HCT116 (cell line): ENCODE data around the gene DTD1. TPM values are rescaled to one million over a fixed set of nuclear protein-coding genes. Genes with fewer than 3 reads are reported as not detected.

Experiments
- ATAC-seq: fragments of 200-7000 bp; cut with Tn5 transposase; 2 replicates; pipeline ENCODE4 v1.9.1; 2020; ENCODE audit warnings: mild to moderate bottlenecking, moderate library complexity
- BruUV-seq: library from RNA; stranded (reverse); fragments of 400-500 nt; replicated peaks from 2 replicates; lab custom pipeline; 2021; lab: Mats Ljungman, UMichigan
- CTCF ChIA-PET: fragments of 300-600 bp; sonication (Branson Sonifier 250); formaldehyde crosslinking; loops from one replicate; lab custom pipeline; 2021; ENCODE audit warnings: antibody characterized with exemption; lab: Charles Lee
- POLR2A ChIA-PET: fragments of 300-600, 350-600 bp; sonication (Branson Sonifier 250); formaldehyde crosslinking; loops from one replicate; lab custom pipeline; 2021; ENCODE audit warnings: antibody characterized with exemption; lab: Charles Lee
- RAD21 ChIA-PET, 2 experiments: fragments of 300-600 bp; sonication (Branson Sonifier 250); formaldehyde crosslinking; loops; one replicate each; lab custom pipeline; 2023; ENCODE audit warnings: low total read pairs in 2 of 2; ENCODE audit not compliant: uncharacterized antibody in 2 of 2, unreplicated experiment in 2 of 2, low non-redundant PET in 1 of 2; lab: Charles Lee
- DNase-seq: peaks from one replicate; pipeline ENCODE4 v3.0.0-alpha.2; 2010; ENCODE audit warnings: low read depth, low spot score
- H2AFZ ChIP-seq: fragments of 200-600 bp; shearing (Covaris generic), sonication (generic); 2 replicates; pipeline ENCODE4 v1.6.1; 2017; ENCODE audit warnings: low read depth, mixed run types, mixed read lengths, antibody characterized with exemption, low read length; ENCODE audit not compliant: poor library complexity, severe bottlenecking
- H3K27ac ChIP-seq: 2 replicates; pipeline ENCODE4 v1.5.1; 2012; ENCODE audit warnings: low read depth, low read length
- H3K27me3 ChIP-seq: fragments of 200-600 bp; sonication (generic); 2 replicates; pipeline ENCODE4 v1.6.1; 2016; ENCODE audit warnings: mixed run types, low read length, mixed read lengths; ENCODE audit not compliant: insufficient read depth
- H3K36me3 ChIP-seq, 2 experiments: fragments of 200-500 bp in 1 of 2; fragments of 200-600 bp in 1 of 2; sonication (Bioruptor generic) in 1 of 2; sonication (generic) in 1 of 2; 2 replicates each; pipeline versions ENCODE4 v1.5.1 to v1.6.1; 2014 to 2016; ENCODE audit warnings: low read length in 2 of 2, inconsistent platforms in 1 of 2, mixed read lengths in 1 of 2, mixed run types in 1 of 2; ENCODE audit not compliant: insufficient read depth in 2 of 2, control insufficient read depth in 1 of 2
- H3K4me1 ChIP-seq, 2 experiments: fragments of 200-600 bp in 1 of 2; sonication (generic) in 1 of 2; 2 replicates each; pipeline versions ENCODE4 v1.5.1 to v1.6.1; 2012 to 2017; ENCODE audit warnings: low read length in 2 of 2, inconsistent platforms in 1 of 2, mild to moderate bottlenecking in 1 of 2, mixed read lengths in 1 of 2, mixed run types in 1 of 2, moderate library complexity in 1 of 2; ENCODE audit not compliant: insufficient read depth in 2 of 2, control insufficient read depth in 1 of 2
- H3K4me2 ChIP-seq: fragments of 200-600 bp; sonication (generic); 2 replicates; pipeline ENCODE4 v1.6.1; 2017; ENCODE audit warnings: mixed run types, low read length, mixed read lengths
- H3K4me3 ChIP-seq, 2 experiments: fragments of 200-600 bp in 1 of 2; sonication (generic) in 1 of 2; replicated peaks in 1 of 2; 2 replicates each; pipeline ENCODE4 v1.5.1; 2011 to 2016; ENCODE audit warnings: low read length in 2 of 2, control low read depth in 1 of 2, low read depth in 1 of 2, mild to moderate bottlenecking in 1 of 2, mixed read lengths in 1 of 2, mixed run types in 1 of 2
- H3K79me2 ChIP-seq: fragments of 200-600 bp; sonication (generic); 2 replicates; pipeline ENCODE4 v1.6.1; 2017; ENCODE audit warnings: mild to moderate bottlenecking, mixed run types, low read length, moderate library complexity, mixed read lengths; ENCODE audit not compliant: insufficient read depth
- H3K9ac ChIP-seq: fragments of 200-600 bp; sonication (generic); 2 replicates; pipeline ENCODE4 v1.6.1; 2016; ENCODE audit warnings: low read length, mixed read lengths
- H3K9me2 ChIP-seq: fragments of 200-600 bp; sonication (generic), shearing (Covaris generic); 2 replicates; pipeline ENCODE4 v1.6.1; 2017; ENCODE audit warnings: mixed run types, mild to moderate bottlenecking, moderate library complexity; ENCODE audit not compliant: insufficient read depth
- H3K9me3 ChIP-seq, 2 experiments: fragments of 200-500 bp in 1 of 2; fragments of 200-600 bp in 1 of 2; sonication (Bioruptor generic) in 1 of 2; sonication (generic) in 1 of 2; 2 replicates each; pipeline ENCODE4 v1.6.1; 2014 to 2017; ENCODE audit warnings: low read length in 2 of 2, mixed read lengths in 2 of 2, inconsistent platforms in 1 of 2, low read depth in 1 of 2, mild to moderate bottlenecking in 1 of 2, mixed run types in 1 of 2, moderate library complexity in 1 of 2; ENCODE audit not compliant: control insufficient read depth in 1 of 2, insufficient read depth in 1 of 2
- H4K20me1 ChIP-seq: fragments of 200-600 bp; sonication (generic), shearing (Covaris generic); 2 replicates; pipeline ENCODE4 v1.6.1; 2017; ENCODE audit warnings: mixed run types, mild to moderate bottlenecking, moderate library complexity; ENCODE audit not compliant: insufficient read depth
- EZH2 ChIP-seq: fragments of 200-600 bp; sonication (generic); IDR thresholded peaks from 2 replicates; pipeline ENCODE4 v1.6.1; 2017; ENCODE audit warnings: antibody characterized with exemption, mixed run types
- EZH2phosphoT487 ChIP-seq: fragments of 200-600 bp; IDR thresholded peaks from 2 replicates; pipeline ENCODE4 v1.6.1; 2018; ENCODE audit warnings: antibody characterized with exemption, borderline replicate concordance
- FOSL1 ChIP-seq: IDR thresholded peaks from 2 replicates; pipeline ENCODE4 v1.6.1; 2012; ENCODE audit warnings: low read depth
- JUND ChIP-seq: IDR thresholded peaks from 2 replicates; pipeline ENCODE4 v1.6.1; 2012
- POLR2A ChIP-seq: IDR thresholded peaks from 2 replicates; pipeline ENCODE4 v1.7.0; 2011; ENCODE audit warnings: borderline replicate concordance; ENCODE audit not compliant: insufficient read depth, insufficient read length; ENCODE audit errors: extremely low read depth
- SIN3A ChIP-seq: IDR thresholded peaks from 2 replicates; pipeline ENCODE4 v1.6.1; 2012; ENCODE audit warnings: low read depth
- SRF ChIP-seq: IDR thresholded peaks from 2 replicates; pipeline ENCODE4 v1.6.1; 2012; ENCODE audit warnings: low read depth
- ZFX ChIP-seq: fragments of 450-650 bp; IDR thresholded peaks from 2 replicates; pipeline ENCODE4 v1.6.1; 2017
- ZNF274 ChIP-seq: fragments of 200-500 bp; sonication (Bioruptor generic); IDR thresholded peaks from 2 replicates; pipeline ENCODE4 v1.6.1; 2014; ENCODE audit warnings: mild to moderate bottlenecking, low read depth, low read length, inconsistent platforms
- intact Hi-C: fragments of 100-400 bp; cut with micrococcal nuclease; formaldehyde crosslinking; loops from 2 replicates; pipeline ENCODE4 v1.10.0; 2022
- total RNA-seq: library from RNA; stranded (reverse); gene quantifications from one replicate; pipeline ENCODE4 v1.2.1, GENCODE V29; 2021; ENCODE audit not compliant: unreplicated experiment
- TF ChIP-seq, protein P1 (sequence below): IDR thresholded peaks from 2 replicates; pipeline ENCODE4 v1.6.1; 2012; ENCODE audit warnings: low read depth
- TF ChIP-seq, protein P2 (sequence below): IDR thresholded peaks from 2 replicates; pipeline ENCODE4 v1.6.1; 2012
- TF ChIP-seq, protein P3 (sequence below): IDR thresholded peaks from 2 replicates; pipeline ENCODE4 v1.6.1; 2011; ENCODE audit warnings: mild to moderate bottlenecking, low read length, moderate library complexity; ENCODE audit not compliant: insufficient replicate concordance; ENCODE audit errors: extremely low read depth

DTD1 gene
- total RNA-seq, 1 experiment from 2014 or later: 54.5 TPM

DNA sequence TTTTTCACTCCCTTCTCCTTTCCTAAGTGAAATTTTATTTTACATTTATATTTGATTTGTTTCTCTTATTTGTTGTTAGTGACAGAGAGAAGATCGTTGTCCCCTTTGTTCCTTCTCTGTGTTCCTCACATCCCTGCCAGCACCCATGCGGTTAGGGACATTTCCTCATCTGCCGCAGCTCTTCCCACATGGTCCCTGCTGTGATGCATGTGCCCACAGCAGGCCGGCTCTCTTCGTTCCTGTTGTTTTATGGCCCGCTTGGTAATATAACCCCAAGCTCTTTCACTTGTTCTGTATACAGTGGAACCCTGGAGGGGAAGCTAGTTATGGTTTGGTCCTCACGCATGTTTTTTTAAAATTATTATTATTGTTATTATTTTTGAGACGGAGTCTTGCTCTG is 23.6 kb downstream of the DTD1 start:
- Histone ChIP-seq H3K79me2 (no peaks in the 10 kb centered on the region), H4K20me1 (no peaks in the 10 kb centered on the region), H3K4me3 (no peak overlapping the region), H2AFZ (no peak overlapping the region), H3K36me3 (no peaks in the 10 kb centered on the region; a peak in 1 of 4 replicates), H3K27ac (no peak overlapping the region), H3K9me3 (no peaks in the 10 kb centered on the region), H3K27me3 (no peaks in the 10 kb centered on the region), H3K9me2 (no peaks in the 10 kb centered on the region), H3K4me1 (no peaks in the 10 kb centered on the region), H3K9ac (no peak overlapping the region), H3K4me2 (no peak overlapping the region)
- no peak for TF ChIP-seq EZH2
- no peak for TF ChIP-seq JUND
- no peak for TF ChIP-seq ZFX
- TF ChIP-seq, protein P1, sequence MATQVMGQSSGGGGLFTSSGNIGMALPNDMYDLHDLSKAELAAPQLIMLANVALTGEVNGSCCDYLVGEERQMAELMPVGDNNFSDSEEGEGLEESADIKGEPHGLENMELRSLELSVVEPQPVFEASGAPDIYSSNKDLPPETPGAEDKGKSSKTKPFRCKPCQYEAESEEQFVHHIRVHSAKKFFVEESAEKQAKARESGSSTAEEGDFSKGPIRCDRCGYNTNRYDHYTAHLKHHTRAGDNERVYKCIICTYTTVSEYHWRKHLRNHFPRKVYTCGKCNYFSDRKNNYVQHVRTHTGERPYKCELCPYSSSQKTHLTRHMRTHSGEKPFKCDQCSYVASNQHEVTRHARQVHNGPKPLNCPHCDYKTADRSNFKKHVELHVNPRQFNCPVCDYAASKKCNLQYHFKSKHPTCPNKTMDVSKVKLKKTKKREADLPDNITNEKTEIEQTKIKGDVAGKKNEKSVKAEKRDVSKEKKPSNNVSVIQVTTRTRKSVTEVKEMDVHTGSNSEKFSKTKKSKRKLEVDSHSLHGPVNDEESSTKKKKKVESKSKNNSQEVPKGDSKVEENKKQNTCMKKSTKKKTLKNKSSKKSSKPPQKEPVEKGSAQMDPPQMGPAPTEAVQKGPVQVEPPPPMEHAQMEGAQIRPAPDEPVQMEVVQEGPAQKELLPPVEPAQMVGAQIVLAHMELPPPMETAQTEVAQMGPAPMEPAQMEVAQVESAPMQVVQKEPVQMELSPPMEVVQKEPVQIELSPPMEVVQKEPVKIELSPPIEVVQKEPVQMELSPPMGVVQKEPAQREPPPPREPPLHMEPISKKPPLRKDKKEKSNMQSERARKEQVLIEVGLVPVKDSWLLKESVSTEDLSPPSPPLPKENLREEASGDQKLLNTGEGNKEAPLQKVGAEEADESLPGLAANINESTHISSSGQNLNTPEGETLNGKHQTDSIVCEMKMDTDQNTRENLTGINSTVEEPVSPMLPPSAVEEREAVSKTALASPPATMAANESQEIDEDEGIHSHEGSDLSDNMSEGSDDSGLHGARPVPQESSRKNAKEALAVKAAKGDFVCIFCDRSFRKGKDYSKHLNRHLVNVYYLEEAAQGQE: no peak
- RAD21 ChIA-PET: no interaction called here
- POLR2A ChIA-PET: no interaction called here
- BruUV-seq: no TSS peak
- intact Hi-C loops: no loop called here
- ATAC-seq: no peak
- CTCF ChIA-PET: no interaction called here
- no peak for DNase-seq

DNA sequence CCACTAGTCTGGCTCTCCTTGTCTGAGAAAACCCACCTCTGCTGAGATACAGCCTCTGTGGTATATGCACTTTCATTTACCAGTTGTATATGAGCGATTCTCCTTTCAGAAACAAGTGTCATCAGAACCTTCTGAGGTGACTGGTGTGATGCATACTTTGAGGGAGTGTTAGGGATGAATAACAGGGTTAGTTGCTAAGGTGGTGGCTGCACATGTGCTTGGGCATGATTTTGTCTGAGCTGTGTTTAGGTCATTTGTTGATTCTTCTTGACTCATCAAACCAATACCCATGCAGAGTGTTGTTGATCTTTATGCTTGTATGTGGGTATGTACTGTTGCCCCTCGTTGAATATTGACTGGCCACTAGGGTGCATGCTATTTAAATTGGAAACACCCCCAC is 25.7 kb downstream of the DTD1 start:
- ATAC-seq: no peak
- Histone ChIP-seq H3K27ac (no peak overlapping the region), H3K9ac (no peak overlapping the region), H3K79me2 (no peaks in the 10 kb centered on the region), H3K9me3 (no peaks in the 10 kb centered on the region; a peak in 1 of 4 replicates), H3K27me3 (no peaks in the 10 kb centered on the region), H3K9me2 (no peaks in the 10 kb centered on the region), H4K20me1 (no peaks in the 10 kb centered on the region), H3K4me3 (no peak overlapping the region), H3K4me2 (no peak overlapping the region), H2AFZ (no peak overlapping the region), H3K4me1 (no peaks in the 10 kb centered on the region), H3K36me3 (no peaks in the 10 kb centered on the region)
- no peak for TF ChIP-seq SRF
- no peak for TF ChIP-seq EZH2phosphoT487
- no peak for TF ChIP-seq SIN3A
- TF ChIP-seq POLR2A: no peak
- TF ChIP-seq, protein P2, sequence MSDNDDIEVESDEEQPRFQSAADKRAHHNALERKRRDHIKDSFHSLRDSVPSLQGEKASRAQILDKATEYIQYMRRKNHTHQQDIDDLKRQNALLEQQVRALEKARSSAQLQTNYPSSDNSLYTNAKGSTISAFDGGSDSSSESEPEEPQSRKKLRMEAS: no peak
- no peak for TF ChIP-seq ZNF274
- TF ChIP-seq FOSL1: no peak
- TF ChIP-seq, protein P3, sequence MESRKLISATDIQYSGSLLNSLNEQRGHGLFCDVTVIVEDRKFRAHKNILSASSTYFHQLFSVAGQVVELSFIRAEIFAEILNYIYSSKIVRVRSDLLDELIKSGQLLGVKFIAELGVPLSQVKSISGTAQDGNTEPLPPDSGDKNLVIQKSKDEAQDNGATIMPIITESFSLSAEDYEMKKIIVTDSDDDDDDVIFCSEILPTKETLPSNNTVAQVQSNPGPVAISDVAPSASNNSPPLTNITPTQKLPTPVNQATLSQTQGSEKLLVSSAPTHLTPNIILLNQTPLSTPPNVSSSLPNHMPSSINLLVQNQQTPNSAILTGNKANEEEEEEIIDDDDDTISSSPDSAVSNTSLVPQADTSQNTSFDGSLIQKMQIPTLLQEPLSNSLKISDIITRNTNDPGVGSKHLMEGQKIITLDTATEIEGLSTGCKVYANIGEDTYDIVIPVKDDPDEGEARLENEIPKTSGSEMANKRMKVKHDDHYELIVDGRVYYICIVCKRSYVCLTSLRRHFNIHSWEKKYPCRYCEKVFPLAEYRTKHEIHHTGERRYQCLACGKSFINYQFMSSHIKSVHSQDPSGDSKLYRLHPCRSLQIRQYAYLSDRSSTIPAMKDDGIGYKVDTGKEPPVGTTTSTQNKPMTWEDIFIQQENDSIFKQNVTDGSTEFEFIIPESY: no peak
- TF ChIP-seq JUND: no peak
- POLR2A ChIA-PET: no interaction called here
- no peak for DNase-seq
- CTCF ChIA-PET: no interaction called here
- RAD21 ChIA-PET: no interaction called here
- intact Hi-C loops: no loop called here
- no TSS peak for BruUV-seq
